ENCODE results near the gene SNRNP27.

DNA sequence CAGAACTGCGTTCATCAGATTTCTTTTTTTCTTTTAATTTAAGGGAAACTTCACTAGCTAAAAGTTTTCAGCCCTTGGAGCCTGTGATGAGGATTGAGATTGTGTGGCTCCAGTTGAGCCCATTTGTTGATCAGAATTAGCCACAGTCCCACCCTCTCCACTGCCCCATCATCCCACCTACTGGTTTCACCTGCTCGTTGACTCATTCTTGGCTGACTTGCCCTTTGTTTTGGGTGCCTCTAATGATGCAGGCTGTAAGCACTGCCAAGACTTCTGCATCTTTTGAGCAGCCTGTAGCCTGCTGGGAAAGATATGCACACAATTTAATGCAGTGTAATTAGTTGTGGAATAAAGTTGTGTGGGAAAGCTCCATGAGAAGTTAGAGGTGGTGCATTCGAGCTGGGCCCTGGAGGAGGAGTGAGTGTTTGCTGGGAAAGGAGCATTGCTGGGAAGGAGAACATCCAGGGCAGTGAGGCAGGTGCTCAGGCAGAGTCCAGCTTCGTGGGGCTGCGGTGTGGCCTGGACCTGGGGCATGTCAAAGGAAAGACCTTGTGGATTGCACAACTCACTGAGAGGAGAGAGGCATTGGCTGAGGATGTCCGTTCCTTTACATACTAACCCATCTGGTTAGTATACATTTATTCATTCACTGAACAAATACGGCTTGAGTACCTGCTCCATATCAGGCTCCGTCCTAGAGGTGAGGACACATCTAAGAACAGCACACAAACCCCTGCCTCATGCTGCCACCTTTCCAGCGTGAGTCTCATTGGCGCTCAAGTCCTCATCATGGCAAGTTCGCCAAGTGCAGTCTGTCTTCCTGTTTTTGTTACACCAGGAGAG, 49.5 kb downstream of the SNRNP27 start:
- TF ChIP-seq, protein P1, sequence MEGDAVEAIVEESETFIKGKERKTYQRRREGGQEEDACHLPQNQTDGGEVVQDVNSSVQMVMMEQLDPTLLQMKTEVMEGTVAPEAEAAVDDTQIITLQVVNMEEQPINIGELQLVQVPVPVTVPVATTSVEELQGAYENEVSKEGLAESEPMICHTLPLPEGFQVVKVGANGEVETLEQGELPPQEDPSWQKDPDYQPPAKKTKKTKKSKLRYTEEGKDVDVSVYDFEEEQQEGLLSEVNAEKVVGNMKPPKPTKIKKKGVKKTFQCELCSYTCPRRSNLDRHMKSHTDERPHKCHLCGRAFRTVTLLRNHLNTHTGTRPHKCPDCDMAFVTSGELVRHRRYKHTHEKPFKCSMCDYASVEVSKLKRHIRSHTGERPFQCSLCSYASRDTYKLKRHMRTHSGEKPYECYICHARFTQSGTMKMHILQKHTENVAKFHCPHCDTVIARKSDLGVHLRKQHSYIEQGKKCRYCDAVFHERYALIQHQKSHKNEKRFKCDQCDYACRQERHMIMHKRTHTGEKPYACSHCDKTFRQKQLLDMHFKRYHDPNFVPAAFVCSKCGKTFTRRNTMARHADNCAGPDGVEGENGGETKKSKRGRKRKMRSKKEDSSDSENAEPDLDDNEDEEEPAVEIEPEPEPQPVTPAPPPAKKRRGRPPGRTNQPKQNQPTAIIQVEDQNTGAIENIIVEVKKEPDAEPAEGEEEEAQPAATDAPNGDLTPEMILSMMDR (IDR thresholded peaks at IDR 0.05 in 4 of 5, conservative IDR thresholded peaks at IDR 0.05 in 1 of 5), result no peak
- TF ChIP-seq POLR2A (IDR thresholded peaks at IDR 0.05), result no peak

All from gastrocnemius medialis (tissue), 4 donors.